SK-N-SH treated with all-trans-retinoic acid at 6 μM for 48 hours (cell line): ENCODE data around the gene CNGA3.

ENCODE experiments used
- ATAC-seq: fragments of 200-7000 bp; cut with Tn5 transposase; 3 replicates; pipeline ENCODE4 v1.9.1; 2020; ENCODE audit warnings: mild to moderate bottlenecking, moderate library complexity
- BACH2 ChIP-seq: fragments of 250-450 bp; sonication (Bioruptor Pico); IDR thresholded peaks from 2 replicates; pipeline ENCODE4 v1.9.0; 2021; ENCODE audit warnings: mild to moderate bottlenecking, borderline replicate concordance
- GLIS3 ChIP-seq: fragments of 250-450 bp; sonication (Bioruptor Pico); IDR thresholded peaks from 2 replicates; pipeline ENCODE4 v1.5.0; 2020; ENCODE audit warnings: mild to moderate bottlenecking, moderate library complexity
- ISL1 ChIP-seq: fragments of 250-450 bp; sonication (Bioruptor Pico); IDR thresholded peaks from 2 replicates; pipeline ENCODE4 v2.1.2; 2022; ENCODE audit warnings: mild to moderate bottlenecking, moderate library complexity
- OSR1 ChIP-seq: fragments of 250-450 bp; sonication (Bioruptor Pico); IDR thresholded peaks from 2 replicates; pipeline ENCODE4 v1.8.0; 2022; ENCODE audit warnings: moderate library complexity, mild to moderate bottlenecking, inconsistent platforms
- PPARA ChIP-seq: fragments of 250-450 bp; sonication (Bioruptor Pico); IDR thresholded peaks from 2 replicates; pipeline ENCODE4 v1.5.0; 2020; ENCODE audit warnings: mild to moderate bottlenecking, borderline replicate concordance
- RARB ChIP-seq: fragments of 250-450 bp; sonication (Bioruptor Pico); IDR thresholded peaks from 2 replicates; pipeline ENCODE4 v1.8.0; 2021; ENCODE audit warnings: mild to moderate bottlenecking, moderate library complexity
- TCF4 ChIP-seq: fragments of 250-450 bp; sonication (Bioruptor Pico); IDR thresholded peaks from 2 replicates; pipeline ENCODE4 v1.8.0; 2021; ENCODE audit warnings: mild to moderate bottlenecking, moderate library complexity, borderline replicate concordance
- TOX ChIP-seq: fragments of 250-450 bp; sonication (Bioruptor Pico); IDR thresholded peaks from 2 replicates; pipeline ENCODE4 v1.8.0; 2021; ENCODE audit warnings: mild to moderate bottlenecking, moderate library complexity, borderline replicate concordance
- ZC3H10 ChIP-seq: fragments of 250-450 bp; sonication (Bioruptor Pico); IDR thresholded peaks from 2 replicates; pipeline ENCODE4 v1.5.1; 2021; ENCODE audit warnings: mild to moderate bottlenecking, moderate library complexity
- ZFP30 ChIP-seq: fragments of 450-650 bp; formaldehyde crosslinking; IDR thresholded peaks from 2 replicates; pipeline ENCODE4 v1.5.0; 2022; ENCODE audit warnings: mild to moderate bottlenecking, moderate library complexity
- ZNF8 ChIP-seq: fragments of 450-650 bp; formaldehyde crosslinking; IDR thresholded peaks from 2 replicates; pipeline ENCODE4 v1.5.0; 2020; ENCODE audit warnings: mild to moderate bottlenecking, moderate library complexity
- TF ChIP-seq, protein P1 (sequence below): fragments of 250-450 bp; sonication (Bioruptor Pico); IDR thresholded peaks from 2 replicates; pipeline ENCODE4 v1.8.0; 2021; ENCODE audit warnings: low read depth, mild to moderate bottlenecking, moderate library complexity, borderline replicate concordance
- TF ChIP-seq, protein P2 (sequence below): fragments of 250-450 bp; sonication (Bioruptor Pico); IDR thresholded peaks from 2 replicates; pipeline ENCODE4 v1.5.1; 2020; ENCODE audit warnings: low read depth, mild to moderate bottlenecking, moderate library complexity
- TF ChIP-seq, protein P3 (sequence below): fragments of 250-450 bp; sonication (Bioruptor Pico); IDR thresholded peaks from 2 replicates; pipeline ENCODE4 v1.5.0; 2020; ENCODE audit warnings: mild to moderate bottlenecking, moderate library complexity

The CNGA3 gene

DNA sequence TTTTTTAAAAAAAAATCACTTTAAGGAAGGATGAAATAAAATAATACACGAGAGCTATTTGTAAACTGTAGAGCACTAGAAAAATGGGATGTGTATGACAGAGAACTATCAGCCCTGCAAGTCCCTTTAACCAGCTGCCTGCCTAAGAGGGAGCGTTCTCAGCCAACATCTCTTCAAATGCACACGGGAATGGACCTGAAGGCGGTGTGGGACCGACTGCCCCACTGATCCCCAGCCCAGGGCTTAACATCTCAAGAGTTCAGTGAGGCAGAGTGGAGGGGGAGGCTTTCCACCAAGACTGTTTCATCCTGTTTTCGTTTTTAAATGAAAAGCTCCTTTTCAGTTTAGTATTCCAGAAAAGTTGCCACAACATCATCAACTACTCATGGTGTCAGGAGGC, 100.6 kb downstream of the CNGA3 start:
- TF ChIP-seq ISL1 (CRISPR knock-in tag) (no peak), ZNF8 (CRISPR knock-in tag) (no peak), PPARA (no peak), ZFP30 (CRISPR knock-in tag) (no peak), ZC3H10 (CRISPR knock-in tag) (no peak), OSR1 (CRISPR knock-in tag) (no peak), TOX (CRISPR knock-in tag) (no peak), BACH2 (CRISPR knock-in tag) (no peak), GLIS3 (no peak), RARB (CRISPR knock-in tag) (no peak), TCF4 (CRISPR knock-in tag) (no peak)
- TF ChIP-seq, protein P1, sequence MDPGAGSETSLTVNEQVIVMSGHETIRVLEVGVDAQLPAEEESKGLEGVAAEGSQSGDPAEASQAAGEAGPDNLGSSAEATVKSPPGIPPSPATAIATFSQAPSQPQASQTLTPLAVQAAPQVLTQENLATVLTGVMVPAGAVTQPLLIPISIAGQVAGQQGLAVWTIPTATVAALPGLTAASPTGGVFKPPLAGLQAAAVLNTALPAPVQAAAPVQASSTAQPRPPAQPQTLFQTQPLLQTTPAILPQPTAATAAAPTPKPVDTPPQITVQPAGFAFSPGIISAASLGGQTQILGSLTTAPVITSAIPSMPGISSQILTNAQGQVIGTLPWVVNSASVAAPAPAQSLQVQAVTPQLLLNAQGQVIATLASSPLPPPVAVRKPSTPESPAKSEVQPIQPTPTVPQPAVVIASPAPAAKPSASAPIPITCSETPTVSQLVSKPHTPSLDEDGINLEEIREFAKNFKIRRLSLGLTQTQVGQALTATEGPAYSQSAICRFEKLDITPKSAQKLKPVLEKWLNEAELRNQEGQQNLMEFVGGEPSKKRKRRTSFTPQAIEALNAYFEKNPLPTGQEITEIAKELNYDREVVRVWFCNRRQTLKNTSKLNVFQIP (CRISPR knock-in tag): no peak
- TF ChIP-seq, protein P2, sequence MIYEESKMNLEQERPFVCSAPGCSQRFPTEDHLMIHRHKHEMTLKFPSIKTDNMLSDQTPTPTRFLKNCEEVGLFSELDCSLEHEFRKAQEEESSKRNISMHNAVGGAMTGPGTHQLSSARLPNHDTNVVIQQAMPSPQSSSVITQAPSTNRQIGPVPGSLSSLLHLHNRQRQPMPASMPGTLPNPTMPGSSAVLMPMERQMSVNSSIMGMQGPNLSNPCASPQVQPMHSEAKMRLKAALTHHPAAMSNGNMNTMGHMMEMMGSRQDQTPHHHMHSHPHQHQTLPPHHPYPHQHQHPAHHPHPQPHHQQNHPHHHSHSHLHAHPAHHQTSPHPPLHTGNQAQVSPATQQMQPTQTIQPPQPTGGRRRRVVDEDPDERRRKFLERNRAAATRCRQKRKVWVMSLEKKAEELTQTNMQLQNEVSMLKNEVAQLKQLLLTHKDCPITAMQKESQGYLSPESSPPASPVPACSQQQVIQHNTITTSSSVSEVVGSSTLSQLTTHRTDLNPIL (CRISPR knock-in tag): no peak
- TF ChIP-seq, protein P3, sequence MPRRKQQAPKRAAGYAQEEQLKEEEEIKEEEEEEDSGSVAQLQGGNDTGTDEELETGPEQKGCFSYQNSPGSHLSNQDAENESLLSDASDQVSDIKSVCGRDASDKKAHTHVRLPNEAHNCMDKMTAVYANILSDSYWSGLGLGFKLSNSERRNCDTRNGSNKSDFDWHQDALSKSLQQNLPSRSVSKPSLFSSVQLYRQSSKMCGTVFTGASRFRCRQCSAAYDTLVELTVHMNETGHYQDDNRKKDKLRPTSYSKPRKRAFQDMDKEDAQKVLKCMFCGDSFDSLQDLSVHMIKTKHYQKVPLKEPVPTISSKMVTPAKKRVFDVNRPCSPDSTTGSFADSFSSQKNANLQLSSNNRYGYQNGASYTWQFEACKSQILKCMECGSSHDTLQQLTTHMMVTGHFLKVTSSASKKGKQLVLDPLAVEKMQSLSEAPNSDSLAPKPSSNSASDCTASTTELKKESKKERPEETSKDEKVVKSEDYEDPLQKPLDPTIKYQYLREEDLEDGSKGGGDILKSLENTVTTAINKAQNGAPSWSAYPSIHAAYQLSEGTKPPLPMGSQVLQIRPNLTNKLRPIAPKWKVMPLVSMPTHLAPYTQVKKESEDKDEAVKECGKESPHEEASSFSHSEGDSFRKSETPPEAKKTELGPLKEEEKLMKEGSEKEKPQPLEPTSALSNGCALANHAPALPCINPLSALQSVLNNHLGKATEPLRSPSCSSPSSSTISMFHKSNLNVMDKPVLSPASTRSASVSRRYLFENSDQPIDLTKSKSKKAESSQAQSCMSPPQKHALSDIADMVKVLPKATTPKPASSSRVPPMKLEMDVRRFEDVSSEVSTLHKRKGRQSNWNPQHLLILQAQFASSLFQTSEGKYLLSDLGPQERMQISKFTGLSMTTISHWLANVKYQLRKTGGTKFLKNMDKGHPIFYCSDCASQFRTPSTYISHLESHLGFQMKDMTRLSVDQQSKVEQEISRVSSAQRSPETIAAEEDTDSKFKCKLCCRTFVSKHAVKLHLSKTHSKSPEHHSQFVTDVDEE (CRISPR knock-in tag): no peak

More for the DNA sequence above, 100.6 kb downstream of the CNGA3 start:
- no peak for ATAC-seq
